Measurements from ENCODE around the gene SORBS1.

GRCh38 chr10:95526044-95526443 is 35.1 kb downstream of the SORBS1 start:
- no peak for TF ChIP-seq GATAD2A (CRISPR knock-in tag; IDR thresholded peaks at IDR 0.05)
- TF ChIP-seq ZNF83 (CRISPR knock-in tag; IDR thresholded peaks at IDR 0.05; ENCODE audit: borderline replicate concordance), result no peak
- TF ChIP-seq CTCF (CRISPR knock-in tag; IDR thresholded peaks at IDR 0.05), result no peak
- TF ChIP-seq PCBP2 (optimal IDR thresholded peaks at IDR 0.05; ENCODE audit: low read depth, low read length, poor library complexity, severe bottlenecking), result no peak
- TF ChIP-seq TARDBP (CRISPR knock-in tag; IDR thresholded peaks at IDR 0.05), result no peak
- no peak for TF ChIP-seq EP300 (IDR thresholded peaks at IDR 0.05; ENCODE audit: low read depth in 2 of 2, low read length in 2 of 2)
- no peak for TF ChIP-seq EP300 (CRISPR knock-in tag; IDR thresholded peaks at IDR 0.05; ENCODE audit: borderline replicate concordance)
- TF ChIP-seq BORCS8-MEF2B (CRISPR knock-in tag; IDR thresholded peaks at IDR 0.05), result no peak
- TF ChIP-seq EZH2 (conservative IDR thresholded peaks at IDR 0.05; ENCODE audit: low read depth, low read length), result no peak
- TF ChIP-seq ZNF749 (CRISPR knock-in tag; IDR thresholded peaks at IDR 0.05; ENCODE audit: borderline replicate concordance), result no peak
